ENCODE results near the gene NUP98. TPM values are rescaled to one million over a fixed set of nuclear protein-coding genes. Genes with fewer than 3 reads are reported as not detected.

The NUP98 gene
- polyA plus RNA-seq, 3 donors from 2014 or later = 16.2 to 38.1 (median 20.5) TPM

DNA sequence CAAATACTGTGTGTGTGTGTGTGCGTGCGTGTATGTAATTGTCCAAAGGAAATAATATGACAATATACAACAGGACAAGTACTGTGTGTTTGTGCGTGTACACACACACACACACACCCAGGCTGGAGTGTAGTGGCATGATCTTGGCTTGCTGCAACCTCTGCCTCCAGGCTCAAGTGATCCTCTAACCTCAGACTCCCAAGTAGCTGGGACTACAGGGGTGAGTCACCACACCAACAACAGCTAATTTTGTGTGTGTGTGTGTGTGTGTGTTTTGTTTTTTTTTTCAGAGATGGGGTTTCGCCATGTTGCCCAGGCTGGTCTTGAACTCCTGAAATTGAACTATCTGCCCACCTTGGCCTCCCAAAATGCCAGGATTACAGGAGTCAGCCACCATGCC lies 61.5 kb downstream of the NUP98 start:
- H3K27me3 Mint-ChIP-seq (ENCODE audit: low read depth in 3 of 3) = peaks cover 0 to 2% (median 0%) of the 10 kb centered on the region in 3 donors
- H3K27ac Mint-ChIP-seq = peak overlapping the region in 1 of 6 donors; percentile 26
- no peaks in the 10 kb centered on the region for H3K4me1 Mint-ChIP-seq
- DNase-seq = no peak
- peaks cover 21 to 37% (median 32%) of the 10 kb centered on the region in 3 donors for H3K36me3 Mint-ChIP-seq
- H3K4me3 Mint-ChIP-seq = no peak overlapping the region
- no peaks in the 10 kb centered on the region for H3K9me3 Mint-ChIP-seq

DNA sequence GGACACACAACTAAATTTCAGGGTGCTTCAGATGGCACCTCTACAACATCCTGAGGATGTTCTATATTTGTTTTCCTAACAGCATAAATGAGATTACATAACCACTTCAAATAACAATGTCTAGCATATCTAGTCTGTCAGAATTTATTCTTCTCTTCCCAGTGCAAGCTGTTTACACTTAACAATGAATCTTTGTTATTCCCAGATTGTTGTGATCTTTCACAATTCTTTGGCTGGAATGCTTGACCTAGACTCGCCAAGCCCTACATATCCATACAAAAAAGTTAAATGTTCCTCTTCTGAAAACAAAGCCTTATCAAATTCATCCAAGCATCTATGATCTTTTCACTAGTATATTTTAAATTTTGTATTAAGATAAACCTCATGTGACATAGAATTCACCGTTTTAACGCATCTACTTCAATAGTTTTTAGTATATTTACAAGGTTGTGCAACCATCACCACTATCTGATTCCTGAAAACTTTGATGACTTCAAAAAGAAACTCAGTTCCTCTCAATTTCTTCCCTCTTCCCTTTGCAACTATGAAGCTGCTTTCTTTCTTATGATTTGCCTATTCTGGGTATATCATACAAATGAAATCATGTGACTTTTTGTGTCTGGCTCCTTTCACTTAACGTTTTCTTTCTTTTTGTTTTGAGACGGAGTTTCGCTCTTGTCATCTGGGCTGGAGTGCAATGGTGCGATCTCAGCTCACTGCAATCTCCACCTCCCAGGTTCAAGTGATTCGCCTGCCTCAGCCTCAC lies 64.5 kb downstream of the NUP98 start:
- peaks cover 0 to 4% (median 0%) of the 10 kb centered on the region in 3 donors for H3K27me3 Mint-ChIP-seq (ENCODE audit: low read depth in 3 of 3)
- no peak overlapping the region for H3K4me3 Mint-ChIP-seq
- no peaks in the 10 kb centered on the region for H3K9me3 Mint-ChIP-seq
- DNase-seq = no peak
- peaks cover 2 to 5% of the 10 kb centered on the region in 2 donors for H3K4me1 Mint-ChIP-seq
- peak overlapping the region in 2 of 6 donors; percentile 36 to 51 for H3K27ac Mint-ChIP-seq
- H3K36me3 Mint-ChIP-seq = peaks cover 33 to 50% (median 43%) of the 10 kb centered on the region in 3 donors

DNA sequence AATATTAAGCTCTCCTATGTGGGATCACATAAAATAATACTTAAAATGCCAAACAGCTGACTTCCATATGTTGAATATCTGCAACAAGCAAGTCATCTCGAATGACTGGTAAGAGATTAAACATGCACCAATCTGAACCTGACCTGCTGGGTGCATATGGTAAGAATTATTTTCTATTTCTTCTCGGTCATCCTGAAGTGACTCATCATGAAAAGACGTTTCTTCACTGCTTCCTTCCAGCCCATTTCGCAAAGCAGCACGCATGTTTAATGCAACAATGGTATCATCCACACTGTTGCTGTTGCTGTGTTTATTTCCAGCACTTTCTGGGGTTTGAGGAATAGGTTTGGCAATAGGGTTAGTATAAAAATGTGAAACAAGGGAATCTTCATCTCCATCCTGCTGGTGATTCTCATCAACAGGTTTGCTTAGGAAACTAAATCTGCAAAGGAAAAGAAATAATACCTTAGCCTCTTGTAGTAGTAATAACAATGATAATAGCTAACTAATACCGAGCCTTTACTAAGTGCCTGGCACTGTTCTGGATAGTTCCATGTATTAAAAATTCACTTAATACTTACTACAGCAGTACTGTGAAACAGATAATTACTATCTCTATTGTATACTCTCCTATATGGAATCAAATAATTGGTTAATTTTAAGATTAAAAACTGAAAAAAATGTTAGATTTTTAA lies 74.2 kb downstream of the NUP98 start:
- Mint-ChIP-seq H3K27ac (peak overlapping the region in 1 of 6 donors; percentile 22), H3K27me3 (ENCODE audit: low read depth in 3 of 3) (no peaks in the 10 kb centered on the region), H3K36me3 (peaks cover 45 to 66% (median 49%) of the 10 kb centered on the region in 3 donors), H3K4me1 (no peaks in the 10 kb centered on the region), H3K4me3 (no peak overlapping the region), H3K9me3 (no peaks in the 10 kb centered on the region)
- DNase-seq = no peak

DNA sequence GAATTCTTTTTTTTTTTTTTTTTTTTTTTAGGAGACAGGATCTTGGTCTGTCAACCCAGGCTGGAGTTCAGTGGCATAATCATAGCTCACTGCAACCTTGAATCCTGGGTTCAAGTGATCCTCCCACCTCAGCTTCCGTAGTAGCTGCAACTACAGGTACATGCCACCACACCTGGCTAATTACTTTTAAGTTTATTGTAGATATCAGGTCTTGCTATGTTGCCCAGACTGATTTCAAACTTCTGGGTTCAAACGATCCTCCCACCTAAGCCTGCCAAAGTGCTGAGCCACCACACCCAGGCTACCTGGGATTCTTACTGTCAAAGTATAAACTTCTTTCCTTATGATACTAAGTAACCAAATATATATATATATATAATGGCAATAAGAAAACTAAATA lies 75.3 kb downstream of the NUP98 start:
- H3K27ac Mint-ChIP-seq = no peak overlapping the region
- peaks cover 47 to 69% (median 50%) of the 10 kb centered on the region in 3 donors for H3K36me3 Mint-ChIP-seq
- H3K4me3 Mint-ChIP-seq = no peak overlapping the region
- no peaks in the 10 kb centered on the region for H3K4me1 Mint-ChIP-seq
- DNase-seq = no peak
- H3K9me3 Mint-ChIP-seq = no peaks in the 10 kb centered on the region
- no peaks in the 10 kb centered on the region for H3K27me3 Mint-ChIP-seq (ENCODE audit: low read depth in 3 of 3)

DNA sequence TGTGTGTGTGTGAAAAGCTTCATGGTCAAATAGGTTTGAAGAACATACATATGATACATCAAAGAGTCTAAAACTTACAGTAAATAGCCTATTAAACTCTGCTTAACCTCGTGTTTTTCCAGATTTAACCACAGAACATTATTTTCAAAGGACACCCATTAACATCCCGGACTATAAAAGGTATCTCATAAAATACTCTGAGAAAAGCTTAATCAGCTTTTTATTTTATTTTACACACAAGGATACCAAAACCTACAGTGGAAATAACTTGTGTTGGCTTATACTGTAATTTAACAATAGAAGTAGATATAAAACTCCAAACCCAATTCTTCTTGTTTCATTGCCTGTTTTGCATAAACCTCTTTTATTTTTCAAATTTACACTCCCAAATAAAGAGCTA lies 76.4 kb downstream of the NUP98 start:
- H3K27ac Mint-ChIP-seq = no peak overlapping the region
- H3K4me1 Mint-ChIP-seq = no peaks in the 10 kb centered on the region
- no peaks in the 10 kb centered on the region for H3K9me3 Mint-ChIP-seq
- H3K4me3 Mint-ChIP-seq = no peak overlapping the region
- H3K27me3 Mint-ChIP-seq (ENCODE audit: low read depth in 3 of 3) = no peaks in the 10 kb centered on the region
- DNase-seq = no peak
- H3K36me3 Mint-ChIP-seq = peaks cover 43 to 67% (median 45%) of the 10 kb centered on the region in 3 donors

DNA sequence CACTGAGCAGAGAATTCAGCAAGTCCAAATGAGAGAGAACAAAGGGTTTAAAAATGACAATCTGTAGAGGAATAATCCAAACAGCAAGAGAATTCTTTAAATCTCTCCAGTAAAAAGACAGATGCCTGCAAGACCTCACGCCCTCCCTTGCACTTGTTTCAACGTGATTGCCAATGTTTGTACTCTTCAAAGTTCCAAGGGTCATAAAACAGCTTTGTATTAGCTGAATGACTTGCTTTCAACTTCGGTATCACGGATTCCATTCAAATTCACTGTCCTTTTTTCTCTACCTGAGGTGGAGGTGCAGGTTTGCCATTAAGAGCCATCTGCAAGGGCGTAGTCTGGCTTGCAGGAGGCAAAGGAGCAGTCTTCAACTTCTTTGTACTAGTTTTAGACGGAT lies 85.1 kb downstream of the NUP98 start:
- no peak overlapping the region for H3K4me3 Mint-ChIP-seq
- H3K36me3 Mint-ChIP-seq = peaks cover 9 to 38% (median 20%) of the 10 kb centered on the region in 3 donors
- H3K27ac Mint-ChIP-seq = no peak overlapping the region
- no peaks in the 10 kb centered on the region for H3K9me3 Mint-ChIP-seq
- H3K4me1 Mint-ChIP-seq = peaks cover 0 to 1% of the 10 kb centered on the region in 2 donors
- peaks cover 0 to 2% (median 0%) of the 10 kb centered on the region in 3 donors for H3K27me3 Mint-ChIP-seq (ENCODE audit: low read depth in 3 of 3)
- no peak for DNase-seq

DNA sequence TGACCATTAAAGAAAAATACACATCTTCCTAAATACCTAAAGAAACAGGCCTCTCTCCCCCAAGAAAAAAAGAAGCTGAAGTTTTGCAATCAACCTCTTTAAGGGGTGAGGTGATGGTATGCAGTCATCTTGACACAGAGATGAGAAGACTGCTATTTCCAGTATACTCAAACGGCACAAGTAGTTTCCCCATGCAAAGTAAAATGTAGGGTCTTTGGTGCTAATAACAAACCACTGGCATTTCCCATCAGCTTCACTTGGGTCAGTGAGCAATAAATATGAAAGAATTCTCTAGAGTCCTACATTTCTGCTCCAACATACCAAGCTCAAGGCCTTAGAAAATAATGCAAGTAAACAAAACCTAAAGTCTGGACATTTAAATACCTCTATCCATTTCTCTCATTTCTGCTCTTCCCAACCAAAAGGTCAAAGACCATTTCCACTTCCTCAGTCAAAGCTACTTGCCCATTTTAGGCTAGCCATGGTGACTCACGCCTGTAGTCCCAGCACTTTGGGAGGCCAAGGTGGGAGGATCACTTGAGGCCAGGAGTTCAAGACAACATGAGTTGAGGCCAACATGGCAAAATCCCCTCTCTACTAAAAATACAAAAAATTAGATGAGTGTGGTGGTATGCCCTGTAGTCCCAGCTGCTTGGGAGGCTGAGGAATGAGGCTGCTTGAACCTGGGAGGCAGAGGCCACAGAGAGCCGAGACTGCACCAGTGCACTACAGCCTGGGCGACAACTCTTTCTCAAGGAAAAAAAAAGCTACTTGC lies 86.7 kb downstream of the NUP98 start:
- H3K9me3 Mint-ChIP-seq = no peaks in the 10 kb centered on the region
- peaks cover 0 to 1% of the 10 kb centered on the region in 2 donors for H3K4me1 Mint-ChIP-seq
- H3K36me3 Mint-ChIP-seq = peaks cover 7 to 36% (median 22%) of the 10 kb centered on the region in 3 donors
- H3K27me3 Mint-ChIP-seq (ENCODE audit: low read depth in 3 of 3) = peaks cover 0 to 2% (median 0%) of the 10 kb centered on the region in 3 donors
- DNase-seq = no peak
- H3K4me3 Mint-ChIP-seq = no peak overlapping the region
- peak overlapping the region in 4 of 6 donors; percentile 20 to 77 (median 52) for H3K27ac Mint-ChIP-seq

DNA sequence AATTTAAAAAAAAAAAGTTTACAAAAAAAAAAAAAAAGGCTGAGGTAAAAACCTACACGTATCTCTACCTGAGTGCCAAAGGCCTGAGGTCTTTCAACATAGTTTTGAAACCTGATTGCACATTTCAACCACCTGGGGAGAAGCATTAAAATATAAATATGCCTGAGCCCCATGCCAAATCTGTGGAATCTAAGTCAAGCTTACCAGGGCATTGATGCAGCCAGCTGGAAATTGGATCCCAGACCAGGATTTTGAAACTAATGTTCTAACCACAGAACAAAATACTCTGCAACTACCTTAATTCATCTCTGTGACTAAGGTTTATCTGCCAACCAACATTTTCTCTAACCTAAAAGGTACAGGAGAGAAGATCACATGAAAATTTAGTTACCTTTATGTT lies 87.4 kb downstream of the NUP98 start:
- H3K36me3 Mint-ChIP-seq = peaks cover 11 to 37% (median 25%) of the 10 kb centered on the region in 3 donors
- DNase-seq = no peak
- no peaks in the 10 kb centered on the region for H3K9me3 Mint-ChIP-seq
- no peak overlapping the region for H3K27ac Mint-ChIP-seq
- peaks cover 0 to 1% of the 10 kb centered on the region in 2 donors for H3K4me1 Mint-ChIP-seq
- H3K27me3 Mint-ChIP-seq (ENCODE audit: low read depth in 3 of 3) = peaks cover 0 to 2% (median 0%) of the 10 kb centered on the region in 3 donors
- no peak overlapping the region for H3K4me3 Mint-ChIP-seq

DNA sequence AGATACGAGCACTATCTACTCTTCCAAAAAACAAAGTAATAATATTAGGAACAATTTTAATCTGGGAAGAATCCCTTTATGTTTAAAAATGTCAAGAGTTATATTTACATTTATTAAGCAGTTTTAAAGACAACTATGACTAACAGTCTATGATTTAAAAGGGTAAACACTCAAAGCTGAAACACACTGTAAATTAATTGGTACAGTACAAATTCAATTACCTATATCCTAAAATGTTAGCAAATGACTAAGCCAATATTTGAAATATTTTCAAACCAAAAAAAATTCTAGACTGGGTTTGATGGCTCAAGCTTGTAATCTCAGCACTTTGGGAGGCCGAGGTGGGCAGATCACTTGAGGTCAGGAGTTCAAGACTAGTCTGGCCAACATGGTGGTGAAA lies 90.2 kb downstream of the NUP98 start:
- Mint-ChIP-seq H3K27ac (no peak overlapping the region), H3K27me3 (ENCODE audit: low read depth in 3 of 3) (peaks cover 0 to 2% (median under 1%) of the 10 kb centered on the region in 3 donors), H3K9me3 (no peaks in the 10 kb centered on the region), H3K36me3 (peaks cover 17 to 44% (median 21%) of the 10 kb centered on the region in 3 donors), H3K4me3 (no peak overlapping the region), H3K4me1 (peaks cover 0 to 1% of the 10 kb centered on the region in 2 donors)
- DNase-seq = no peak

DNA sequence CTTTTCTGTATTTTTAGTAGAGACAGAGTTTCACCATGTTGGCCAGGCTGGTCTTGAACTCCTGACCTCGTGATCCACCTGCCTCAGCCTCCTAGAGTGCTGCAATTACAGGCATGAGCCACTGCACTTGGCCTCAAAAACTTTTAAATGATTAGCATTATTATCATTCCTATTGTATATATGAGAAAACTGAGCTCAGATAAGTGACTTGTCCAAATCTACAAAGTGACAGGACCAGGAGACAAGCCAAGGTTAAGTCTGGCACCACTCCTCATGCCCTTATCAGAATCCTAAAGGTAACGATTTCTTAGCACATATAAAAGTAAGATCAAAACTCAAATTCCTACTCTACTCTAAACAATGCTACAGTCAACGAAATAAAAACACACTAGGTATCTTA lies 94.0 kb downstream of the NUP98 start:
- H3K4me3 Mint-ChIP-seq = no peak overlapping the region
- DNase-seq = no peak
- peaks cover 0 to 5% (median 3%) of the 10 kb centered on the region in 3 donors for H3K27me3 Mint-ChIP-seq (ENCODE audit: low read depth in 3 of 3)
- no peaks in the 10 kb centered on the region for H3K4me1 Mint-ChIP-seq
- no peaks in the 10 kb centered on the region for H3K9me3 Mint-ChIP-seq
- no peak overlapping the region for H3K27ac Mint-ChIP-seq
- peaks cover 35 to 64% (median 42%) of the 10 kb centered on the region in 3 donors for H3K36me3 Mint-ChIP-seq

DNA sequence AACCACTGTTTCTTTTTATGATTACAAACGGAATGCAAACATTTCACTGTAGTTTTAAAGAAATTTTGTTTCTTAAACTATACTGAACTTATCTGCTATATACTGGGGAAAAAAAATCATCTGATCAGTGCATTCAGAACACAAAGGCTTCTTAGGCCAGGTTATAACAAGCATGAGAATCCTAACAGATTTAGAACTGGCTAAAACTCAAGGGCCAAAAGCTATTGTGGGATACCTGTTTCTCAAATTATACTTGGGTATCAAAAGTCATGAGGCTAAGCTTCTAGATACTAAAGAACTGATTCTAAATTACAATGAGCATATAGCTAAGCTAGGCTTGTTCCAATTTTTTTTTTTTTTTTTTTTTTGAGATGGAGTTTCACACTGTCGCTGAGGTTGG lies 96.4 kb downstream of the NUP98 start:
- Mint-ChIP-seq H3K9me3 (no peaks in the 10 kb centered on the region), H3K27me3 (ENCODE audit: low read depth in 3 of 3) (peaks cover 0 to 5% (median 3%) of the 10 kb centered on the region in 3 donors), H3K4me3 (no peak overlapping the region), H3K36me3 (peaks cover 36 to 60% (median 38%) of the 10 kb centered on the region in 3 donors), H3K27ac (peak overlapping the region in 3 of 6 donors; percentile 9 to 17 (median 17)), H3K4me1 (no peaks in the 10 kb centered on the region)
- DNase-seq = no peak

DNA sequence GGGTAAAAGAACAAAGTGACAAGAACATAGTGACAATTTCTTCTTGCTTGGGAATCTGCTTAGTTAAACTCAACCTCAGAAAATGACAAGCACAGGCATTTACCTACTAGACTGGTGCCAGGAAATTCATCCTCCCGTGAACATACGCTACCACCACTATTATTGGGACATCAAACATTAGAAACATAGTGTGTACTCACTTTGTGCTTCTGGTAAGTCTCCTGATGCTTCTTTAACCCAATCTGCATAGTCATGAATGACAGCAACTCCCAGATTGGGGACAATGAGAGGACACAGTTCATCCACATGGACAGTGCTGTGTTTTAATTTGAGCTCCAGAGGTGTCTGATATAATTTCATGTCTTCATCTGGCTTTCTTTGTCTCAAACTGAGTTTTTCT lies 96.9 kb downstream of the NUP98 start:
- no peaks in the 10 kb centered on the region for H3K4me1 Mint-ChIP-seq

DNA sequence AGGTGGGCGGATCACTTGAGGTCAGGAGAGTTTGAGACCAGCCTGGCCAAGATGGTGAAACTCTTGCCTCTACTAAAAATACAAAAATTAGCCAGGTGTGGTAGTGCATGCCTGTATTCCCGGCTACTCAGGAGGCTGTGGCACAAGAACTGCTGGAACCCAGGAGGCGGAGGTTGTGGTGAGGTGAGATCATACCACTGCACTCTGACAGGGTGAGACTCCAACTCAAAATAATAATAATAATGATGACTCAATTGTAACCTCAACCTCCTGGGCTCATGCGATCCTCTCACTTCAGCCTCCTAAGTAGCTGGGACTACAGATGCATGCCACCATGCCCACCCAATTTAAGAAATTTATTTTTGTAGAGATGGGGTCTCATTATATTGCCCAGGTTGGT lies 110.6 kb downstream of the NUP98 start:
- Mint-ChIP-seq H3K36me3 (peaks cover 19 to 54% (median 35%) of the 10 kb centered on the region in 3 donors), H3K9me3 (no peaks in the 10 kb centered on the region), H3K4me3 (no peak overlapping the region), H3K27me3 (ENCODE audit: low read depth in 3 of 3) (no peaks in the 10 kb centered on the region), H3K27ac (no peak overlapping the region), H3K4me1 (no peaks in the 10 kb centered on the region)
- no peak for DNase-seq

More for the DNA sequence above, 96.9 kb downstream of the NUP98 start:
- Mint-ChIP-seq H3K9me3 (no peaks in the 10 kb centered on the region), H3K4me3 (no peak overlapping the region), H3K27me3 (ENCODE audit: low read depth in 3 of 3) (peaks cover 0 to 5% (median 3%) of the 10 kb centered on the region in 3 donors), H3K36me3 (peaks cover 38 to 60% (median 40%) of the 10 kb centered on the region in 3 donors), H3K27ac (peak overlapping the region in 3 of 6 donors; percentile 9 to 34 (median 17))
- no peak for DNase-seq
